Measurements from ENCODE around the gene GALNT18.
A peak's percentile ranks its signal among the peaks of the same experiment; 100 is the strongest.

Gene GALNT18

DNA sequence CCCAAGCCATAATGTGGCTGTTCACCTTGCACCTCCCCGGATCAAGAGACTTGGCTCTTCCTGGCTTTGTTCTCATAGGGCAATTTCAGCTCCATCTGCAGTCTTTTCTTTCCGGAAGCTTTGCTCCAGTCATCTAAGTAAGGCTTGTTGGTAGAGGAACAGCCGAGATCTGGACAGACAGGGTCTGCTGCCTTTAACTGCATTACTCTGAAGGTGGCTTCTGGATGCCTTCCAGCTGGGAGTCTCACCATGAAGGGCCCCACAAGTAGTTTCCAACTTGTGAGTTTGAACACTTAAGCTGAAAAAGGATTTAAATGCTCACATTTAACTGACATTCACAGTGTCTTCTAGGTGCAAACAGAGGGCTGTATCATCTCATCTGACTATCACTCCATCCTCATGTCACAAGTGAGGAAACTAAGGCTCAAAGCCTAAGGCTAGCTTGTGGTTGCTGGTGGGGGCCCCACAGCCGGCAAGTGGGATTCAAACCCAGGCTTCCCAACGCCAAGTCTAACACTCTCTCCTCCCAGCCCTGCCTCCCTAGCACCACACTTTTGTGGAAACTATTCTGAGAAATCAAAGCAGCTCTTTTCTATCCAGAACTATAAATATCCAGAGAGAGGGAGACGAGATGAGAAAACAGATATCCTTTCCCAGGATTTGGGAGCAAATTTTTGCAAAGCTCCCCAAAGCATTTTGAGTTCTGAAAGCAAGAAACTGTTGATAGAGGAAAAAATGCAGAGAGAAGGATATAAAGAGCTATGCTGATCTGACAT is 58.4 kb downstream of the GALNT18 start:
- DNase-seq = no peak

DNA sequence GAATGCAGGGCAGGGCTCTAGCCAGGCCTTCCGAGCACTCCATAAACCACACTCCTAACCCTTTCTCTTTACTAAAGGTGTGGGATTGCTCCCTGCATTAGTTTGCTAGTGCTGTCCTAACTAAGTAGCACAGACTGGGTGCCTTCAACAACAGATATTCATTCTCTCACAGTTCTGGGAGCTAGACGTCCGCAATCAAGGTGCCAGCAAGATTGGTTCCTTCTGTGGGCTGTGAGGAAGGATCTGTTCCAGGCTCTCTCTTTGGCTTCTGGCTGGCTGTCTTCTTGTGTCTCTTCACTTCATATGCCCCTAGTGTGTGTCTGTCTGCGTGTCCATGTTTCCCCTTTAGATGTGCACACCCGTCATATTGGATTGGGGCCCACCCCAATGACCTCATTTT is 59.8 kb downstream of the GALNT18 start:
- DNase-seq = no peak

DNA sequence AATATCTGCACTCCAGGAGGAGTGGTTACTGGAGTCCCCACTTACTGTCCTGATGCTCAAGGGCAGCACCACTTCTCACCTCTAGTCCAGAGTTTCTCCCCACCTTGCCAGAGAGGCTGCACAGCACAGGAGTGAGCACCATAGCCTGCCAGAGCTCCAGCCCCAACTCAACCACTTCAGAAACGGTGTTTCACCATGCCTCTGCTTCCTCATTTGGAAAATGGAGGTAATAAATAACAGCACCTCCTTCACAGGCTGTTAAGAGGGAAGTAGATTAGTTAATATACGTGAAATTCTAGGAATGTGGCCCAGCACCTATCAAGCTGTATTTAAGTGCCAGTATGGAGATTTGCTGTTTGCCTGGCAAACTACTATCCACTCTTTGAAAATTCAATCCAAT is 63.0 kb downstream of the GALNT18 start:
- no peak for DNase-seq

GRCh38 chr11:11558396-11558795 is 63.4 kb downstream of the GALNT18 start:
- DNase-seq = no peak

DNA sequence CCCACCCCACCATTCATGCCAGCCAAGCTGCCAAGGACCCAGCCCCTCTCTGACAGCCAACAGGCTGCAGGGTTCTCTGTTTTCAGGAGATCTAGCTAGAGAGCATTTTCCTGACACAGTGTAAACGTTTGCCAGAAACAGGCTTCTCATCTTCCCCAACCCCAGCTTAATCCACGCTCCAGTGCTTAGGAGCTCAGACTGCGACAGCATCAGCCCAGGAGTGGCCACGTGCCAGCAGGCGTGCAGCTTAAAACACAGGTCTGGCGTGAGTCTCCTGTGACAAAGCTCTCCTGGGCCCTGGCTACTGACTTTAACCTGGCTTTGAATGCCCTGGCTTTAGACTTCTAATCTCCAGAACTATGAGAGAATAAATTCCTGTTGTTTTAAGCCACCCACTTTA is 66.6 kb downstream of the GALNT18 start:
- peak; percentile 69 for DNase-seq

GRCh38 chr11:11553573-11553972 is 68.2 kb downstream of the GALNT18 start:
- DNase-seq = no peak

GRCh38 chr11:11552529-11553087 is 69.2 kb downstream of the GALNT18 start:
- no peak for DNase-seq

DNA sequence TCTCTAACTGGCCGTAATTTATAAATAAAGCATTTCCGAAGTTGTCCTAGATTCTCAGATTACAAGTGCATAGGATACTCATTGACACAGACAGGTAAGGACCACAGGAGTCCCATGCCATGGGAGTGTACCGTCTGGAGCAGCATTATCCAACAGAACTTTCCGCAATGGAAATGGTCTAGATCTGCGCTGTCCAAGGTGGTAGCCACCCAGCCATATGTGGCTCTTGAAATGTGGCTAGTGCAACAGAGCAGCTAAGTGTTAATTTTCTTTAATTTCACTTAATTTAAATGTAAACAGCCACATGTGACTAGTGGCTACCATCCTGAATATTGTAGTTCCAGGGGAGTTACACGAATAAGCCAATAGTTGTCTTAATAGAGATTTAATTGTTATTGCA is 71.3 kb downstream of the GALNT18 start:
- DNase-seq = no peak

GRCh38 chr11:11545285-11546275 is 76.2 kb downstream of the GALNT18 start:
- DNase-seq = no peak

GRCh38 chr11:11543656-11544055 is 78.1 kb downstream of the GALNT18 start:
- no peak for DNase-seq

- DNase-seq = no peak
Measured at GRCh38 chr11:11540157-11540556, 81.6 kb downstream of the GALNT18 start.

GRCh38 chr11:11538277-11538960 is 83.4 kb downstream of the GALNT18 start:
- DNase-seq = no peak

GRCh38 chr11:11537871-11538270 is 83.9 kb downstream of the GALNT18 start:
- DNase-seq = no peak

DNA sequence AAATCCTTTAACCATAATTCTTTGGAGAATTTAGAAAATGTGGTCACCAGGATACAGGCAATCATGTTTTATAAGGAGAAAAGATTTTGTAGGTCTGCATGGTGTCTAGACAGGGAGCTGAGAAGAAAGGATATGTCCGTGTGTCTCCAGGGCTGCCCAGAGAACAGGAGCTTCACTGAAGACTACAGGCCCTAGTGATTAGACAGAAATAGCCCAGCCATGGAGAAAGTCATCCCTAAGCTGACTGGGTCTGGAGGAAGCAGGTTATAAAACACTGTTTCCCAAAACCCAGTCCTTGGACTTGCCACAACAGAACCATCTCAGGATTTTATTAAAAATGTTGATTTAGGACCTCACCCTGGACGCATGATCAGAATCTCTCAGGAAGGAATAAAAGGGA is 84.4 kb downstream of the GALNT18 start:
- DNase-seq = no peak

DNA sequence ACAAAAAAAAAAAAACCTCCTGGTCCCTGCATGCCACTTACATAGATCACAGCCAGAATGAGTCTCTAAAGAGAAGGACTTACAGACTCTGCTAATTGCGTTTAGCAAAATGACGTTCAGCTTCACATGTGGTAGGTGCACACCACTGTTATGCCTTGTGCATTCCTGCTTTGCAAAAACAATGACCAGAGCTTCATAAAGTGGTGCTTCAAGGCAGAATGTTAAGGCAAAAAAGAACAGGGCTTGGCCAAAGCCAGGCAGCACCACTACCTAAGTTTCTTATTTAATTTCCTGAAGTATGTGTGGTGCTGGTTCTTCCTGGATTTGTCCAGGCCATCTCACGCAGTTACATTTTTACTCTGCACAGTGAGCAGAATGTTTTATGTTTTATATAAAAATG is 85.2 kb downstream of the GALNT18 start:
- DNase-seq = no peak

DNA sequence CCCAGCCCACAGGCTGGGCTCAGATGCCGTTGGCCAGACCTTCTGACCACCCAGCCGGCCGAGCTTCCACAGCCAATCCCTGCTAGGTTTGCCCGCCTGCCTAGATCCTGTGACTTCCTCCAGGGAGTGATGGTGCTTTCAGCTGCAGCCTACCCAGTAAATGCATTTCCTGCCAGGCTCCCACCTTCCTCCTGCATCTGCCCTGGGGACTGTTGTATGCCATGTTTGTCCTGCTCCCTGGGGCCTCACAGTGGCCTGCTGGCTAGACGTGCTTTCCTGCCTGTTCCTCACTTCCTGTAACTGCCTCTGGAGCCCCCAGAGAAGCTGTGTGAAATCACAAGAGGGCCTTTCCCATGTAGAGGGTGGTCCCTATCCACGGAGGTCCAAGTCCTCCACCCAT is 86.2 kb downstream of the GALNT18 start:
- DNase-seq = no peak

- no peak for DNase-seq
Measured at GRCh38 chr11:11534981-11535380, 86.8 kb downstream of the GALNT18 start.

DNA sequence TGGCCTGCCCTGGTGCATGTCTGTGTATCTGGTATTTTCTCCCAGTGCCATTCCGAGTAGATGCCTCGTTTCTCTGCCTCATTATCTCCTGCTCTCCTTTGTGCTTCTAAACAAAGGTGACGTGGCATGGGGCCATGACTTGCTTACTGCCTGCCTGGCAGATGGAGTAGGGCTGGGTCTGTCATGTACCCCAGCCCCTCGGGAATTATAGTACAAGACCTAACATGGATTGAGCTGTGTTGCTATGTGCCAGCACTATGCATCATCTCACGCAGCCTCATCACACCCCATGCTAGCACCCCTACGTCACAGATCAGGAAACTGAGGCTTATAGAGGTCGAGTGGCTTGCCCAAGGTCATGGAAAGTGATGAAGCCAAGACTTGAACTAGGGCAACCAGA is 88.1 kb downstream of the GALNT18 start:
- no peak for DNase-seq

- no peak for DNase-seq
Measured at GRCh38 chr11:11533057-11533456, 88.7 kb downstream of the GALNT18 start.

- no peak for DNase-seq
Measured at GRCh38 chr11:11532574-11532973, 89.2 kb downstream of the GALNT18 start.

DNA sequence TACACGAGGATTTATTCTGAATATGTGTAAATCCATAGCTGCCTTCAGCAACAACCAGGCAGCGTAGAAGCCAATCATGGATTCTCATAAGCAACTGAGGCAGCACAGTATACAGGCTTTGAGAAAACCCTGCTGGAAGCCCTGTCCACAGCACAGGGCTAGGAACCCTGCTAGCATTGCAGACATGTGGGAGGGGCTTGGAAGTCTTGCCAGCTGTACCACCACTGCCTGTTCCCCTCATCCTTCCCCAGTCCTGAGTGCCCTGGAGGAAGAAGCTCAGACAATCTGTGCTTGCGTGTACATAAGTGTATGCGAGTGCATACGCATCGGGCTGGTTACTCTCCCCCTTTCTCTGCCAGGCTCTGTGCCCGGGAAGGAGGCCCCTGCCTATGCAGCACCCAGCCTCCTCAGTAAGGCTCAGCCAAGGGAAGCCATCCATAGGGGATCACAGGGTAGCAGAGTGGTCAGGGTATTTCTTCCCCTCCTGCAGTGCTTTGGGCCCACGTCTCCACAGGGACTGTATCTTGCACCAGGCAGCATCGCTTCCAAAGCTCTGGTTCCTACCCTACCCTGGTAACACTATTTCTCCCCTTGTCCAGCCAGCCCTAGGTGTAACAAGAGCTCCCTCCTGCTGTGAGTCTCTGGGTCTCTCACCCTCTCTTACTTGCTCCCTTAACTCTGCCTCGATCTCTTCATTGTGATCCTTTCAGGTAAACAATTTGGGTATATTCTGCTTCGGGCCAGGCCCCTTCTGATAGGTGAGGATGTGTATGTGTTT is 90.5 kb downstream of the GALNT18 start:
- no peak for DNase-seq

- no peak for DNase-seq
Measured at GRCh38 chr11:11528986-11529385, 92.8 kb downstream of the GALNT18 start.
